Uterine smooth muscle cell (primary cell): Measurements from ENCODE around the gene HILPDA. TPM values are rescaled to one million over a fixed set of nuclear protein-coding genes. Genes with fewer than 3 reads are reported as not detected.

ENCODE experiments used
- total RNA-seq: library from RNA; depleted of rRNA; stranded (reverse); fragments of >200 nt; gene quantifications from 2 replicates; pipeline ENCODE4 v1.2.3, GENCODE V29; 2014

The HILPDA gene
- 14.2 and 19.5 TPM in 2 replicates for total RNA-seq

DNA sequence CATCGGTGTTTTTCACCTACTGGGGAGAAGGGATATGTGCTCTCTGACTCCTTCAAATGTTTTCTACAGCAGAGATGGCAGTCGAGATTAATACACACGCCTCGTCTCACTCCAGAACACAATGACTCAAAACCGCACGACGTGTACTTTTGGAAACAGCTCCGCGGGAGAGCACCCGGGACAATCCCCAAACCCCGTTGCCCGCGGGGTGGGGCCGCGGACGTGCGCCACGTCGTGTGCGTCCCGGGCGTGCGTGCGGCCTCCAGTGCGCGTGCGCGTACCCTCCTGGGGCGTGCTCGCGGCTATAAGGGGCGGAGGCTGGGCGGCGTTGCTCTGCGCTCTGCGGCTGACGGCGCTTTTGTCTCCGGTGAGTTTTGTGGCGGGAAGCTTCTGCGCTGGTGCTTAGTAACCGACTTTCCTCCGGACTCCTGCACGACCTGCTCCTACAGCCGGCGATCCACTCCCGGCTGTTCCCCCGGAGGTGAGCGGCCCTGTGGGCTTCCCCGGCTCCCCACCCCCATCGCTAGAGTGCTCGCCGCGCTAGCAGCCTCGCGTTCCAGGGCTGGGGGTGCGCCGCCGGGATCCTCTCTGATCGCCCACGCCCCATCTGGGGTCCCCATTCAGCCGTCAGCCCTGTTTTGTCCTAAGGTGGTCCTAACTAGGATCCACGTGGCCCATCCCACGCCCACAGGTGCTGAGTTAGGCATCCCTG lies at the start of gene HILPDA:
TSS of gene HILPDA (plus strand) at position 336 of the 712 bp plus-strand sequence. CDS start 1,391 bp downstream, outside the sequence.

GRCh38 chr7:128409596-128410450 lies 45.9 kb upstream of the HILPDA start, which contains the start of gene IMPDH1:
TSS of gene IMPDH1 (minus strand) at chr7:128409982. CDS start at chr7:128409901, 81 bp downstream.

DNA sequence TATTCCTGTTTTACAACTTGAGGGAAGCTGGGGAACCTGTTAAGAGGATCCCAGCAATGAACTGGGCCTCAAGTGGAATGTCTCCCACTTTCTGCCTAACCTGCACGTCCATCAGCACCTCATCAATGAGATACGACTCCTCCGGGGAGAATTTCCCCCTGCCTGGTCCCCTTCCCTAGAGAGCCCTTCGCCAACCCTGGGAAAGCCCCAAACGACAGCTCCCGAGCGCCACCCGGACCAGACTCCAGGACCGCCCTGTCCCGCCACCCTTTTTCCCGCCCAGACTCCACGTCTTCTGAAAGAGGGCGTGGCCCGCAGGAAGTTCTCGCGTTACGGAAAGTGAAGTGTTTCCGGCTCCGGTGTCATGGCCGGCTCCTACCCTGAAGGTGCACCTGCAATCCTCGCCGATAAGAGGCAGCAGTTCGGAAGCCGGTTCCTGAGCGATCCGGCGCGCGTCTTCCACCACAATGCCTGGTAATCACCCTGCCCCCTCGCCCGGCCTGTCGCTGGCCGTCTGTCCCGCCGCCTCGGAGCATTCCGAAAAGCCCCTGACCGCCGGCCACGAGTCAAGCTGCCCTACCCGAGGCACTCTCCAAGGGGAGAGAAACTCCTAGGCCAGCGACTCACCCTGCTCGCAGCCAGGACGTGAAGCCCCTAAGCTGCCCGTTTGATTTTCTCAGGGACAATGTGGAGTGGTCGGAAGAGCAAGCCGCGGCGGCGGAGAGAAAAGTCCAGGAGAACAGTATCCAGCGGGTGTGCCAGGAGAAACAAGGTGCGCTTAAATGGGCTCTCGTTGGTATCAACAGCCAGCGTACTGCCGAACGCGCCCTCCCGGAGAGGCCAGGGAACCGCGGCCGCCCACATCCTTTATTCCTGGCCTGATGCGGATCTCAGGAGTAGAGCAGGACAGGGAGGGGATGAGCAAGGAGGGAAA lies 21.0 kb downstream of the HILPDA start, which contains the start of gene METTL2B:
TSS of gene METTL2B (plus strand) at position 347 of the 934 bp plus-strand sequence. CDS start at position 365, 18 bp downstream.

Other genes with a start within 250 kb of the HILPDA start
- gene LEP, start 214.6 kb upstream of the HILPDA start, total RNA-seq: 0.12 TPM in 1 of 2 replicates, not detected in the other
- gene RBM28, start 112.0 kb upstream of the HILPDA start, total RNA-seq: 17.0 and 30.2 TPM in 2 replicates
- under 0.01 and 0.12 TPM in 2 replicates for gene PRRT4, start 94.2 kb upstream of the HILPDA start, total RNA-seq
- gene IMPDH1, start 45.9 kb upstream of the HILPDA start, total RNA-seq: 52.0 and 69.3 TPM in 2 replicates
- 40.0 and 53.3 TPM in 2 replicates for gene METTL2B, start 20.9 kb downstream of the HILPDA start, total RNA-seq
- gene GARIN1A, start 216.4 kb downstream of the HILPDA start, total RNA-seq: 0.33 and 0.87 TPM in 2 replicates